HEK293T (cell line): ENCODE results near the gene TEX10.

Experiments
- CTCF ChIA-PET: fragments of 350-600 bp; formaldehyde crosslinking; extraction: SDS; loops from one replicate; lab custom pipeline; 2021; ENCODE audit warnings: antibody characterized with exemption, inconsistent platforms; lab: Yijun Ruan, JAX
- POLR2A ChIA-PET: fragments of 350-600 bp; formaldehyde crosslinking; extraction: SDS; loops from one replicate; lab custom pipeline; 2020; ENCODE audit warnings: antibody characterized with exemption, inconsistent platforms; lab: Yijun Ruan, JAX
- DNase-seq: peaks from one replicate; pipeline ENCODE4 v3.0.0; 2012; ENCODE audit warnings: mixed read lengths; ENCODE audit errors: extremely low spot score
- ARNT ChIP-seq: fragments of 450-650 bp; IDR thresholded peaks from 2 replicates; pipeline ENCODE4 v1.6.1; 2017; ENCODE audit warnings: mild to moderate bottlenecking
- BHLHE40 ChIP-seq: fragments of 450-650 bp; IDR thresholded peaks from 2 replicates; pipeline ENCODE4 v1.6.1; 2016; ENCODE audit warnings: mild to moderate bottlenecking, moderate library complexity, borderline replicate concordance
- CTBP1 ChIP-seq: fragments of 450-650 bp; IDR thresholded peaks from 2 replicates; pipeline ENCODE4 v1.6.1; 2016; ENCODE audit warnings: borderline replicate concordance
- ELF4 ChIP-seq: fragments of 450-650 bp; IDR thresholded peaks from 2 replicates; pipeline ENCODE4 v1.6.1; 2017; ENCODE audit warnings: antibody characterized with exemption
- FOXA1 ChIP-seq: fragments of 450-650 bp; IDR thresholded peaks from 2 replicates; pipeline ENCODE4 v1.6.1; 2016; ENCODE audit warnings: mild to moderate bottlenecking
- FOXK2 ChIP-seq: fragments of 450-650 bp; IDR thresholded peaks from 2 replicates; pipeline ENCODE4 v1.6.1; 2016; ENCODE audit warnings: mild to moderate bottlenecking
- FOXM1 ChIP-seq: fragments of 450-650 bp; IDR thresholded peaks from 2 replicates; pipeline ENCODE4 v1.6.1; 2017; ENCODE audit warnings: mild to moderate bottlenecking, borderline replicate concordance
- HDGF ChIP-seq: fragments of 450-650 bp; IDR thresholded peaks from 2 replicates; pipeline ENCODE4 v1.6.1; 2017; ENCODE audit warnings: antibody characterized with exemption, borderline replicate concordance
- L3MBTL2 ChIP-seq: fragments of 450-650 bp; conservative IDR thresholded peaks from 2 replicates; pipeline ENCODE4 v1.6.1; 2016; ENCODE audit warnings: mild to moderate bottlenecking
- LEF1 ChIP-seq: fragments of 450-650 bp; IDR thresholded peaks from 2 replicates; pipeline ENCODE4 v1.6.1; 2017; ENCODE audit warnings: mild to moderate bottlenecking, borderline replicate concordance
- NFRKB ChIP-seq: fragments of 450-650 bp; IDR thresholded peaks from 2 replicates; pipeline ENCODE4 v1.6.1; 2016; ENCODE audit warnings: mild to moderate bottlenecking, moderate library complexity
- SP1 ChIP-seq: fragments of 450-650 bp; IDR thresholded peaks from 2 replicates; pipeline ENCODE4 v1.6.1; 2017
- SUZ12 ChIP-seq: fragments of 450-650 bp; IDR thresholded peaks from 2 replicates; pipeline ENCODE4 v1.6.1; 2016; ENCODE audit warnings: mild to moderate bottlenecking
- TARDBP ChIP-seq: fragments of 450-650 bp; IDR thresholded peaks from 2 replicates; pipeline ENCODE4 v1.6.1; 2016
- ZNF384 ChIP-seq: fragments of 450-650 bp; IDR thresholded peaks from 2 replicates; pipeline ENCODE4 v1.6.1; 2016
- TF ChIP-seq, protein P1 (sequence below): fragments of 450-650 bp; IDR thresholded peaks from 2 replicates; pipeline ENCODE4 v1.6.1; 2016

TEX10 gene

DNA sequence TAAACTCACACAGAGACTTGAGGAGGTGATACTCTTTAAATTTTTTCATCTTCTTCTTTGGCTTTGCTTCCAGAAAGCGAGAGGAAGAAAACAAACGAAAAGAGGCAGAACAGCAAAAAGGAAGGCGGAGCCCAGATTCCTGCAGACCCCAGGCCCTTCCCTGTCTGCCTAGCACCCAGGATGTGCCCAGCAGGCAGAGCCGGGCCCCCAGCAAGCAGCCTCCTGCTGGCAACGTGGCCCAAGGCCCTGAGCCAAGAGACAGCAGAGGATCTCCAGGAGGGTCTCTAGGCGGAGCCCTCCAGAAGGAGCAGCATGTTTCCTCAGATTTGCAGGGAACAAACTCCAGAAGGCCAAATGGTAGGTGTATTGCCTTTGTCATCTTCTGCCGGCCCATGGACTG lies 68.5 kb downstream of the TEX10 start:
- ChIA-PET POLR2A (no interaction called here), CTCF (no interaction called here)
- no peak for TF ChIP-seq FOXK2
- TF ChIP-seq TARDBP, result no peak
- TF ChIP-seq NFRKB, result no peak
- TF ChIP-seq HDGF, result no peak
- no peak for TF ChIP-seq ZNF384
- TF ChIP-seq FOXA1, result no peak
- TF ChIP-seq, protein P1, sequence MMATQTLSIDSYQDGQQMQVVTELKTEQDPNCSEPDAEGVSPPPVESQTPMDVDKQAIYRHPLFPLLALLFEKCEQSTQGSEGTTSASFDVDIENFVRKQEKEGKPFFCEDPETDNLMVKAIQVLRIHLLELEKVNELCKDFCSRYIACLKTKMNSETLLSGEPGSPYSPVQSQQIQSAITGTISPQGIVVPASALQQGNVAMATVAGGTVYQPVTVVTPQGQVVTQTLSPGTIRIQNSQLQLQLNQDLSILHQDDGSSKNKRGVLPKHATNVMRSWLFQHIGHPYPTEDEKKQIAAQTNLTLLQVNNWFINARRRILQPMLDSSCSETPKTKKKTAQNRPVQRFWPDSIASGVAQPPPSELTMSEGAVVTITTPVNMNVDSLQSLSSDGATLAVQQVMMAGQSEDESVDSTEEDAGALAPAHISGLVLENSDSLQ, result no peak
- TF ChIP-seq CTBP1, result no peak
- no peak for TF ChIP-seq ARNT
- TF ChIP-seq FOXM1, result no peak
- TF ChIP-seq ELF4, result no peak
- no peak for TF ChIP-seq SUZ12
- no peak for TF ChIP-seq SP1
- TF ChIP-seq LEF1, result no peak
- TF ChIP-seq BHLHE40, result no peak
- no peak for TF ChIP-seq L3MBTL2
- no peak for DNase-seq

DNA sequence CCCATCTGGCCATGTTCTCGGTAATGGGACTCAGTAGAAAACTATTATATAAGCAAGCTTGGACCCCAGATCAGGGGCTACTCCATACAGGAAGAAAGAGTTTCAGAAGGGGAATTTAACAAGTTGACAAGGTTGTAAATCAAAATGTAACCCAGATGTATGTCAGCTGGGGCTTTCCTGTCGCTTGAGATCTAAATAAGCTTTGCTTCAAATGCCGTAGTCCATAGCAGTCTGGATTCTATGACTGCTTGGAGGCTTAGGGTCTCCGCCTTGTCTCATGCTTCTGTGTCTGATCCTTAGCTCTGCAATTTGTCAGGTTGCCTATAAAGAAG lies 70.4 kb downstream of the TEX10 start:
- CTCF ChIA-PET, result interaction anchor here (0.7 kb wide), 1 partner anchor 677 kb away, joined by 3 read pairs; no protein-coding TSS in a partner anchor
- no peak for DNase-seq
- TF ChIP-seq LEF1 (no peak), FOXA1 (no peak), BHLHE40 (no peak), CTBP1 (no peak), FOXM1 (no peak), ZNF384 (no peak), SUZ12 (no peak), L3MBTL2 (no peak), FOXK2 (no peak), TARDBP (no peak)
- TF ChIP-seq, protein P1, result no peak
- POLR2A ChIA-PET, result interaction anchor here (0.8 kb wide), 1 partner anchor 10 kb away, joined by 3 read pairs; no protein-coding TSS in a partner anchor

DNA sequence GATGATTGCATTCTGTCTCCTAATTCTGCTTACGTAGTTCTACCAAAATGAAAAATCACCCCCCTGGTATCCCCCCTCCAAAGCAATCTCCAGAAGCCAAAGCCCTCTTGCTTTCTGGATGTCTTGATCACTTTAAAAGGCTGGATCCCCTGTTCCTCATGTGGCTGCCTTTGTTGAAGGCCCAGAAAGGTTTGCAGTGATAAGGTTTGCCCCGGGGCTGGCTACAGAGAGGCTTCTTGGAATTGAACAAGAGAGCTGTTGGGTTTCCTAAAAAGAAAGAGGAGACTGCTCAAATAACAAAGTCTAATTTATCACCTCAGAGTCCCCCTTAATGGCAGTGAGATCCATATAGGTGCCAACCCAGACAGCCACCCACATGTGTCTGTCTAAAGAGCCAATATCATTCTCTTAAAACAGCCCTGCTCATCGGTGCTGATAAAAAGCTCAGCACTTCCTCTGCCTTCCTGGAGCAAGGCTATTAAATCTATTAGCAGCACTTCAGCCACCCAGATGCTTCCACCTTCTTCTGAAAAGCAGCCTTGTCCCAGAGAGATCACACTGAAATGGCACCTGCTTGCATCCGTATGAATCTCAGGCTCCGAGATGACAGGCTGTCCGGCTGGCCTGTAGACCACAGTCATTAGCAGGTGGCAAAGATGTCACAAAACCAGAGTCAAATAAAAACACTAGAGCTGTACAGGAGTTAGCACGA lies 70.9 kb downstream of the TEX10 start:
- TF ChIP-seq NFRKB (no peak), FOXK2 (no peak), SP1 (no peak), SUZ12 (no peak), ARNT (no peak), LEF1 (no peak), BHLHE40 (no peak), TARDBP (no peak)
- TF ChIP-seq, protein P1, result no peak
- DNase-seq, result no peak
- ChIA-PET POLR2A (interaction anchor here (0.8 kb wide), 1 partner anchor 11 kb away, joined by 3 read pairs; no protein-coding TSS in a partner anchor), CTCF (interaction anchor here (0.7 kb wide), 1 partner anchor 676 kb away, joined by 3 read pairs; no protein-coding TSS in a partner anchor)

DNA sequence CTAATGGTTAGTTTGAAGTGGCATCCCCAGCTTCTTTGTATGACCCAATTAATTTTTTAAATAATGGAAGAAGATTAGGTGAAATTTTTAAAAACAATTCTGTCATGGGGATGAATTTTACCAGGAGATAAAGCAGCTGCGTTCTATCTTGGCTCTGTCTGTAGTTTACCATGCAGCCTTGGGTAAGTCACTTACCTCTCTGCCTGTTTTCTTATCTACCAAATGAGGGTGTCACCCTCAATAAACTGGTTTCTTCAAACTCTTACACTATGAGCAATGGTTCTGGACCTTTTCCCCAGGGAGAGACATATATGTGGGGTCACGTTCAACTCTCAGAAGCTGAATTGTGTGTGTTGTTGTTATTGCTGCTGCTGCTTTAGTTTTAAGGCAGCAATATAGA lies 71.7 kb downstream of the TEX10 start:
- TF ChIP-seq FOXK2 (no peak), ZNF384 (no peak), FOXA1 (no peak), ARNT (no peak), NFRKB (no peak), CTBP1 (no peak), L3MBTL2 (no peak), BHLHE40 (no peak), FOXM1 (no peak), SP1 (no peak), TARDBP (no peak)
- TF ChIP-seq, protein P1, result no peak
- ChIA-PET POLR2A (no interaction called here), CTCF (no interaction called here)
- DNase-seq, result no peak

DNA sequence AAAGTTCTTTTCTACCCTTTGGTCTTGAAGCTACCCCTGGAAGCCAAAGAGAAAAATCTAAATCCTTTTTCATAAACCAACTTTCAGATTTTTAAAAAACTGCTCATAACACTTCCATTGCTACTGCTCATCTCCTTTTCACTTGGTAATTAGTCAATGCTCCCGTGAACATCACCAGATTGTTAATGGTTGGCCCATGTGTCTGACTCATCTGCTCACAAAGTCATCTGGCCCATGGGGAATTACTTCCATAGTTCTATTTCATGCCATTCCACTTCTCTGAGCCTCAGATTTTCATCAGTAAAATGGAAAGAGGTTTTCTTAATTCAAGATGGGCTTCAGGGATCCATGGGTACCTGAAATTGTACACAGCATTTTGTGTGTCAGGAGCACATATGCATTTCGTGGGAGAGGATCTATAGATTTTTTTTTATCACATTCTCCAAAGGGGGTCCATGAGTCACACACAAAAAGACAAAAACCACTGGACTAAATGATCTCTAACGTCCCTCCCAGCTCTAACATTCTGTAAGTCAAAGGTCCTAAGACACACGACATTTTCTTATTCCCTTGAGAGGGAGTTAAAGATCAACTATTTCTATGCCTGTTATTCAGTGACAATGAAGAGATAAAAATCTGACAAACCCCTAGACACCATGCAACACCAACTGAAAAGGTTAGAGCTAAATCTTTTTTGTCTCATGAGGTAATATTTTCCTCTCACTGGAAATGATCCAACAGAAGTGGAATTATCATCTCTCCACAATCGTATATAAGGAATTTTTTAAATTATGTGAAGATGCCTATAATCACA lies 75.4 kb downstream of the TEX10 start:
- POLR2A ChIA-PET, result no interaction called here
- TF ChIP-seq CTBP1 (no peak), BHLHE40 (no peak), TARDBP (no peak), FOXM1 (no peak), LEF1 (no peak), FOXK2 (no peak), FOXA1 (no peak)
- TF ChIP-seq, protein P1, result no peak
- no peak for DNase-seq
- CTCF ChIA-PET, result no interaction called here
